Activated CD4-positive, alpha-beta T cell treated with anti-CD3 and anti-CD28 coated beads for 36 hours (primary cell): ENCODE measurements around the gene LYRM4. TPM values are rescaled to one million over a fixed set of nuclear protein-coding genes. Genes with fewer than 3 reads are reported as not detected.

Experiments used
- ATAC-seq: fragments of 200-7000 bp; cut with Tn5 transposase; one replicate; pipeline ENCODE4 v1.10.0; 2021; ENCODE audit warnings: mild to moderate bottlenecking, moderate library complexity
- CTCF ChIA-PET: fragments of 350-600 bp; sonication (Branson Sonifier 250); formaldehyde crosslinking; loops from one replicate; lab custom pipeline; 2021; ENCODE audit warnings: antibody characterized with exemption; lab: Charles Lee
- POLR2A ChIA-PET: fragments of 350-600 bp; sonication (Branson Sonifier 250); formaldehyde crosslinking; loops from one replicate; lab custom pipeline; 2021; ENCODE audit warnings: antibody characterized with exemption, inconsistent platforms; lab: Charles Lee
- DNase-seq: peaks from one replicate; pipeline ENCODE4 v3.0.0-alpha.2; 2020
- H3K27ac Mint-ChIP-seq: one replicate; pipeline ENCODE4 v1.8.0; 2021; ENCODE audit warnings: mixed read lengths
- H3K27me3 Mint-ChIP-seq: one replicate; pipeline ENCODE4 v1.8.0; 2021; ENCODE audit warnings: mixed read lengths
- H3K36me3 Mint-ChIP-seq: one replicate; pipeline ENCODE4 v1.8.0; 2021; ENCODE audit warnings: low read depth, mixed read lengths
- H3K4me1 Mint-ChIP-seq: one replicate; pipeline ENCODE4 v1.8.0; 2021; ENCODE audit warnings: mixed read lengths
- H3K4me3 Mint-ChIP-seq: one replicate; pipeline ENCODE4 v1.8.0; 2021; ENCODE audit warnings: mild to moderate bottlenecking, moderate library complexity, mixed read lengths
- H3K9me3 Mint-ChIP-seq: one replicate; pipeline ENCODE4 v1.8.0; 2021; ENCODE audit warnings: low read depth, mixed read lengths
- intact Hi-C, 2 experiments: fragments of 100-400 bp; cut with DNase I in 1 of 2; cut with micrococcal nuclease in 1 of 2; formaldehyde crosslinking; loops; one replicate each; pipeline versions ENCODE4 v1.14.2 to v1.15.1; 2022 to 2024; cut with DNase I, micrococcal nuclease
- total RNA-seq, 2 experiments: library from RNA; stranded (reverse); gene quantifications; one replicate each; pipeline ENCODE4 v1.2.3, GENCODE V29; 2021

The LYRM4 gene
- total RNA-seq, 2 experiments from 2014 or later = 46.4 to 53.4 TPM

DNA sequence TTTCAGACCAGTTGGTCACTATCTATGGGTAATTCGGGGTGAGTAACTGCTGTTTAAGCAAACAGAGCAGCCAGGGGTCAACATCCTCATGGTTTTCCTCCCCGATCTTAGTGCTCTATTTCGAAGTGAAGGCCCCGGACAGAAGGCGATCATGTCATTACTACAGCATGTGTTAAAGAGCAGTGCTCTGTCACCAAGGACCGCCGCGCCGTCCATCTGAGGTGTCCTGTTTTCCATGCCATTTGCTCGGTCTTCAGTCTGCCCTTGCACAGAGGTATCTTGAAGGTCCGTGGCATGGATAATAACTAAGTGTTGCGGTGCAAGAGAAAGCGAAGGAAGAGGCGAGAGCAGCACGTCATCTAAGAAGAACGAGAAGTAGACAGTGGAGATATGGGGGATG, 150.5 kb downstream of the LYRM4 start:
- no peak overlapping the region for H3K4me3 Mint-ChIP-seq
- no peak overlapping the region for H3K27ac Mint-ChIP-seq
- CTCF ChIA-PET = interaction anchor here (0.9 kb wide), 1 partner anchor 33 kb away, joined by 3 read pairs; no protein-coding TSS in a partner anchor
- H3K4me1 Mint-ChIP-seq = no peaks in the 10 kb centered on the region
- H3K9me3 Mint-ChIP-seq = no peaks in the 10 kb centered on the region
- intact Hi-C loops = no loop called here
- POLR2A ChIA-PET = no interaction called here
- no peak for ATAC-seq
- H3K36me3 Mint-ChIP-seq = peaks cover 4% of the 10 kb centered on the region
- H3K27me3 Mint-ChIP-seq = no peaks in the 10 kb centered on the region
- no peak for DNase-seq

DNA sequence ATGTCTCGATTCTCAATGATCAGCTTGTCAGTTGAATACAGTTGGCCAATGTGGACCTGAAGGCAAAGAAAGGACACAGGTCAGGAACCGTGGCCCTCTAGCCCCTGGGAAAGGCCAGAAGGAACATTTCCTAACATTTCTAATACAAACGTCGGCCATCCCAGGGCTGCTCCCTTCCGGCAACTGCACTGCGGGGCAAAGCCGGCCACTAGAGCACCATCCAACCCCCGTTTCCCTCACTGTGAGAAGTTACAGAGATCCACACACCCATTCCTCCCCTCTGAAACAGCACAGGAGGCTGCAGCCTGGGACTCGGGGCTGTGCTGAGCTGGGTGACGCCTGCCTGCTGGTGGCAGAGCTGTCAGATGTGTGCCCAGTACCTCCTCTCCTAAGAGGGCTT, 151.3 kb downstream of the LYRM4 start:
- ATAC-seq (no peak), DNase-seq (no peak)
- intact Hi-C loops = no loop called here
- POLR2A ChIA-PET = no interaction called here
- Mint-ChIP-seq H3K4me1 (no peaks in the 10 kb centered on the region), H3K9me3 (no peaks in the 10 kb centered on the region), H3K27ac (no peak overlapping the region), H3K27me3 (no peaks in the 10 kb centered on the region), H3K4me3 (no peak overlapping the region), H3K36me3 (peaks cover 4% of the 10 kb centered on the region)
- CTCF ChIA-PET = no interaction called here

DNA sequence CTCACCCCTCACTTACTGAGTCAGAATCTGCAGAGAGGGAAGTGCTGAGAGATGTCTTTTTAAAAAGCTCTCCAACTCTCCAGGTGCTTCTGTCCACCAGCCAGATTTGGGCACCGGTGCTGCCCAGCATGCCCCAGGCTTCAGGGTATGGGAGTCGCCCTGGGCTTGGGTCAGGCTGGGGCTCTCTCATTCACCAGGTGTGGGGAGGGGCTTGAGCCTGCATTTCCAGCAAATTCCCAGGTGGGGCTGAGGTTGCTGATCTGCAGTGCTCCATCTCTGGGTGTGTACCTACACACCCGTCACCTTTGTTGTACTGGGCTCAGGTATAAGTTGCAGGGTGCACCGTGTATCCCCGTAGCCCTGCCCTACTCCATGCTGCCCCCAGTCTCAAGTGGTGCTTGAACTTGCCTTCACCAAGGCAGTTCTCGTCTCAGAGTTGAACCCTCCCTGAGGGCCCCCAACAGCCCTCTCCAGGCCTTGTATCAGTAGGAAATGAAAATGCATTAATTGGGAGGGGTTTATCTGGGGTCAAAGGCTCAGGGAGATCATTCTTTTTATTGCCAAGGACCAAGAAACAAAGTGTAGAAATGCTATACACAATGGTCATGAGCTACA, 152.1 kb downstream of the LYRM4 start:
- ChIA-PET POLR2A (no interaction called here), CTCF (no interaction called here)
- no peak for ATAC-seq
- H3K27ac Mint-ChIP-seq = no peak overlapping the region
- H3K27me3 Mint-ChIP-seq = no peaks in the 10 kb centered on the region
- intact Hi-C loops = no loop called here
- H3K36me3 Mint-ChIP-seq = peaks cover 4% of the 10 kb centered on the region
- H3K4me1 Mint-ChIP-seq = no peaks in the 10 kb centered on the region
- H3K4me3 Mint-ChIP-seq = no peak overlapping the region
- H3K9me3 Mint-ChIP-seq = no peaks in the 10 kb centered on the region
- no peak for DNase-seq

DNA sequence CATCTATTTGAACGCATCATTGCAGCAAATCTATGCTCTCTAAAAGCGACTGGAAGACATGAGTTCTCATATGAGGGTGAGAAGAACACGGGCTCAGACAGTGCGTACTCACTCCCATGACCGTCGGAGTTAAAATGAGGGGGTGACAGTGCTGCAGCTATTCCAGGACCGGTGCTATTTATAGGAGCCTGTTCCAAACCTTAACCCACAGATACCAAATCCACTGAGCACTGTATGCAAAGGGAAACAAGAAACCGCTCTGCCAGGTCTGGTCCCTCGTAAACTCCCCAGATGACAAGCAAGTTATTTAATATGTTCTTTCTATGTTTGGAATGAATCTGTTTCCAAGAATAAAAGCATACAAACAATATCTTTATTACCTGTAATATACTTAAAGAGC, 152.7 kb downstream of the LYRM4 start:
- intact Hi-C loops = no loop called here
- Mint-ChIP-seq H3K4me1 (no peaks in the 10 kb centered on the region), H3K27ac (no peak overlapping the region), H3K9me3 (no peaks in the 10 kb centered on the region), H3K4me3 (no peak overlapping the region), H3K36me3 (peaks cover 4% of the 10 kb centered on the region), H3K27me3 (no peaks in the 10 kb centered on the region)
- no peak for ATAC-seq
- ChIA-PET POLR2A (no interaction called here), CTCF (no interaction called here)
- DNase-seq = no peak

DNA sequence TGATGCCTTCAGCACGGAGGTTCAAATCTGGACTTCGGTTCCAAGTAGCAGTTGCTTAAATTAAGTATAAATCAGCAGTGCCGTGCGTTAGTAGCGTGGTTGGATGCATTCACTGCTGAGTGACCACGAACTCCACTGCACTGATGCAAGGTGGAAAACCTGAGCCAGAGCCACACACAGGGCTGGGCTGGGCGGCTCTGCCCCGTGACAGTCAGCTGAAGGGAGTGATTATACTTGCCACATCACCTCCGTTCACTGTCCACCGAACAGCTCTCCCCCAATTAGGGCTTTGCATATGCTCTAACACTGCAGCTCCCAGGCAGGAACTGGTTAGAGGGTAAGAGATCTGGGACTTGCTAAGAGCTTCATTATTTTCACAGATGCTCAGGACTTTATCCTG, 153.4 kb downstream of the LYRM4 start:
- Mint-ChIP-seq H3K27me3 (no peaks in the 10 kb centered on the region), H3K27ac (no peak overlapping the region), H3K4me1 (no peaks in the 10 kb centered on the region), H3K9me3 (no peaks in the 10 kb centered on the region), H3K36me3 (peaks cover 4% of the 10 kb centered on the region), H3K4me3 (no peak overlapping the region)
- ATAC-seq = no peak
- no peak for DNase-seq
- ChIA-PET CTCF (no interaction called here), POLR2A (no interaction called here)
- intact Hi-C loops = no loop called here

DNA sequence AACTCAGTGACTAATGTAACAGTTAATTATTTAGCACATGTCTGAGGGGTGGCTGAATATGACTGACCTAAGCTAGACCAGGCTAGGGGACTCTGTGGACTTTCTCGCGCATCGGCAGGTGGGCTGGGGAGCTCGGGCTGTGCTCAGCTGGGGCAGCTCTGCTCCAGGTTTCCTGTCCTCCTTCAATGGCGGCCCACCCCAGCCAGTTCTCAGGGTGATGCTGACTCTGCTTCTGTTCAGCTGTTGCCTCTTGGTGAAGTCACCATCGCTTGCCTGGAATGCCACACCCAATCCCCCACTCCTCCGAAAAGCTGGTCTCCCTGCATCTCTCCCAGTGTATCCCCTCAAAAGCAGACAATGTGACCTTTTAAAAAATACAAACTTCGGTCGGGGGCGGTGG, 155.6 kb downstream of the LYRM4 start:
- Mint-ChIP-seq H3K4me1 (no peaks in the 10 kb centered on the region), H3K27me3 (no peaks in the 10 kb centered on the region), H3K9me3 (no peaks in the 10 kb centered on the region), H3K36me3 (peaks cover 2% of the 10 kb centered on the region), H3K27ac (no peak overlapping the region), H3K4me3 (no peak overlapping the region)
- ATAC-seq = no peak
- intact Hi-C loops = no loop called here
- ChIA-PET POLR2A (no interaction called here), CTCF (no interaction called here)
- DNase-seq = no peak

DNA sequence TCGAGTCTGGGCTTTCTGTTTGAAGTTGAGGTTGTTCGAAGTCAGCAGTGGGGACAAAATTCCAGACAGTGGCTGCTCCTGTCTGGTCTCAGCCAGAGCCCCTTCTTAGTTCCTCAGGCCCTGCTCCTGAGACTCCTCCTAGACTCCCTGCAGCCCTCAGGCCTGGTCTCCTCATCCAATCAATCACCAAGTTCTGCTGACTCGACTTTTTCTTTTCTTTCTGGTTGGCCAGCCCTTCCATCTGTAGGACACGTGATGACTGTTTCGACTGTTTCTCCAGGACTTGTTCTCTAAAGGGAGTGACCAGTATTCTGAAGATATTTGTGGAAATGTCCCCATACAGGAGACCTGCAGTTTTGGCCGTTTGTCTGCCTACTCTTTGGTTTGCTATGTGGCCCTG, 156.1 kb downstream of the LYRM4 start:
- ChIA-PET POLR2A (no interaction called here), CTCF (no interaction called here)
- Mint-ChIP-seq H3K36me3 (peaks cover 2% of the 10 kb centered on the region), H3K27ac (no peak overlapping the region), H3K27me3 (no peaks in the 10 kb centered on the region), H3K9me3 (no peaks in the 10 kb centered on the region), H3K4me1 (no peaks in the 10 kb centered on the region), H3K4me3 (no peak overlapping the region)
- ATAC-seq (no peak), DNase-seq (no peak)
- intact Hi-C loops = no loop called here

DNA sequence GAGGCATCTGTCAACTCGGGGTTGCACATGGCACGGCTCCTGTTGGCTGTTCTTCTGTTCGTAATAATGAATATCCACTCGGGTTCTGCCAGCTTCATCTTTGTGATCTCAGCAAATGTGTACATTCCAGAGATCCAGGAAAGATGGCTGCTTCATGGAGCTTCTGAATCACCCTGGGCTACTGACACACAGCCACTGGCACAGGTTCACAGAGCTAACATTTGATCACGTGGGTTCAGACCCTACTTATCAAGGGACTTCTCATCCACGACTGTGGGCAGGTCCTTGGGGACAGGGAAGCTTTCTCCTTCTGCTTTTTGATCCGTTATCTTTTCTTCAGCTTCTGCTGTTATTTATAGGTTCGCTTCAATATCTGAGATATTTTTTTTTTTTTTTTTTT, 157.5 kb downstream of the LYRM4 start:
- POLR2A ChIA-PET = no interaction called here
- Mint-ChIP-seq H3K4me1 (no peaks in the 10 kb centered on the region), H3K4me3 (no peak overlapping the region), H3K27ac (no peak overlapping the region), H3K36me3 (peaks cover 2% of the 10 kb centered on the region), H3K27me3 (no peaks in the 10 kb centered on the region), H3K9me3 (no peaks in the 10 kb centered on the region)
- no peak for ATAC-seq
- intact Hi-C loops = no loop called here
- CTCF ChIA-PET = interaction anchor here (0.5 to 1.3 kb wide), 2 partner anchors 112 to 347 kb away, joined by 3 to 4 read pairs; no protein-coding TSS in a partner anchor
- no peak for DNase-seq

DNA sequence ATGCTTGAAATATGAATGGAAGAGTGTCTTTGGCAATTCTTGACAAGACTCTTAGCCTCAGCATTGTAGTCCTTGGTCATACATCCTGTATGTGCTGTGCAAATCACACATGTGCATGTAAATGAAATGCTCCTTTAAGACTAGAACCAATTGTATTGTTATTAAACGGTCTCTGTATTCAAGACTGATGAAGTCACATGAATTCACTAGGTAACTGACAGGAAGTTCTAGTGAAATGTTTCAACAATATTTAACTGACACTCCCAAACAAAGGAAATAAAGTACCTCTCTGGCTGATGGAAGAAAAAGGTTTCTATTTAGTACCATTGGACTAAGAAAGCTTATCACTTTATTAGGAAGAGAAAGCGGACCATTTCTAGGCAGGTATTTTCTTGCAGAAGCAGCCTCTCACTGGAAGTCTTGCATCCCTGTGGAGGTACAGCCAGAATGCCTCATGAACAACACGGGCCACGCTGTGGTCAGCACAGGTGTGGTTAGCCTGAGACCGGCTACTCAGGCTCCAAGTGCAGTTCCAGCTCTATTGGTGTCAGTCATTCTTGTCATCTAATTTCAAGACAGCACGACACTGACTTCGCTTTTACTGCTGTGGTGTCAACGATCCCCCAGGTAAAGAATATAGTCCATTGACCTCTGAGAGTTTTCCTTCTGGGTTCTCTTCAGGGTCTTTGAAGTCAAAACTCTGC, 158.3 kb downstream of the LYRM4 start:
- Mint-ChIP-seq H3K9me3 (no peaks in the 10 kb centered on the region), H3K27ac (no peak overlapping the region), H3K36me3 (peaks cover 2% of the 10 kb centered on the region), H3K4me1 (no peaks in the 10 kb centered on the region), H3K27me3 (no peaks in the 10 kb centered on the region), H3K4me3 (no peak overlapping the region)
- intact Hi-C loops = no loop called here
- DNase-seq (no peak), ATAC-seq (no peak)
- POLR2A ChIA-PET = no interaction called here
- CTCF ChIA-PET = interaction anchor here (1.3 kb wide), 1 partner anchor 112 kb away, joined by 4 read pairs; no protein-coding TSS in a partner anchor

DNA sequence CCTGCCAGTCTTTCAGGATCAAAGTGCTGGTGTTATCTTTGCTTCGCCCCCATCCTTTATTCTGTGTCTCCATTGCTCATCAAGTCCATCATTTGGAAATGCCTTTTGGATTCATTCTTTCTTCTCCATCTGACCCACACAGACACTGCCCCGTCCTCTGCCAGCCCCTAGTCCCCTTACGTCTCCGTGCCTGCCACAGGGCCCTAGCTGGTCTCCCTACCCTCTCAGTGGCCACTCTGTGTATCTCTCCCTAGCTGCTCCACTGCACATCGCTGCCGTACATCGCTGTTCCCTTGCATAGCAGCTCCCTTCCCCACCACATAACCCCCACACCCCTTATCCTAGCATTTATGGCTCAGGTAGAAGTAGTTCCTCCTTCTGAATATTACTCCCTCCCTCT, 159.9 kb downstream of the LYRM4 start:
- no peaks in the 10 kb centered on the region for H3K4me1 Mint-ChIP-seq
- ChIA-PET CTCF (interaction anchor here (0.6 kb wide), 1 partner anchor 459 kb away, joined by 3 read pairs; no protein-coding TSS in a partner anchor), POLR2A (no interaction called here)
- no peak overlapping the region for H3K27ac Mint-ChIP-seq
- no peaks in the 10 kb centered on the region for H3K36me3 Mint-ChIP-seq
- intact Hi-C loops = no loop called here
- no peaks in the 10 kb centered on the region for H3K9me3 Mint-ChIP-seq
- DNase-seq = no peak
- peaks cover 1% of the 10 kb centered on the region for H3K27me3 Mint-ChIP-seq
- H3K4me3 Mint-ChIP-seq = no peak overlapping the region
- ATAC-seq = no peak

DNA sequence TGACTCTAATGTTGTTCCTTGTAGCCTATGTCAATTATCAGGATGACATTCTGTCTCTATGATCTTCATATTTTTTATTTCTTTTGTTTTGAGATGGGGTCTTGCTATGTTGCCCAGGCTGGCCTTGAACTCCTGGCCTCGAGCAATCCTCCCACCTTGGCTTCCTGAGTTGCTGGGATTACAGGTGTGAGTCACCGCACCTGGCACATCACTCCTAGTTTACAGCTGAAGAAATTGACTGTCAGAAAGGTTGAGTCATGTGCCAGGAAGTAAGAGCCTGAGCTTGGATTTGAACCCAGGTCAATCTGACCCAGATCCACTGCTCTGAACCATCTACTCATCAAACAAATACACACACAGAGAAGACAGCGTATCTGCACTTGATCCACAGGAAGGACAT, 161.2 kb downstream of the LYRM4 start:
- no peaks in the 10 kb centered on the region for H3K36me3 Mint-ChIP-seq
- H3K27me3 Mint-ChIP-seq = peaks cover 3% of the 10 kb centered on the region
- intact Hi-C loops = no loop called here
- H3K4me3 Mint-ChIP-seq = no peak overlapping the region
- H3K27ac Mint-ChIP-seq = no peak overlapping the region
- ChIA-PET POLR2A (no interaction called here), CTCF (no interaction called here)
- ATAC-seq (no peak), DNase-seq (no peak)
- no peaks in the 10 kb centered on the region for H3K4me1 Mint-ChIP-seq
- H3K9me3 Mint-ChIP-seq = no peaks in the 10 kb centered on the region

DNA sequence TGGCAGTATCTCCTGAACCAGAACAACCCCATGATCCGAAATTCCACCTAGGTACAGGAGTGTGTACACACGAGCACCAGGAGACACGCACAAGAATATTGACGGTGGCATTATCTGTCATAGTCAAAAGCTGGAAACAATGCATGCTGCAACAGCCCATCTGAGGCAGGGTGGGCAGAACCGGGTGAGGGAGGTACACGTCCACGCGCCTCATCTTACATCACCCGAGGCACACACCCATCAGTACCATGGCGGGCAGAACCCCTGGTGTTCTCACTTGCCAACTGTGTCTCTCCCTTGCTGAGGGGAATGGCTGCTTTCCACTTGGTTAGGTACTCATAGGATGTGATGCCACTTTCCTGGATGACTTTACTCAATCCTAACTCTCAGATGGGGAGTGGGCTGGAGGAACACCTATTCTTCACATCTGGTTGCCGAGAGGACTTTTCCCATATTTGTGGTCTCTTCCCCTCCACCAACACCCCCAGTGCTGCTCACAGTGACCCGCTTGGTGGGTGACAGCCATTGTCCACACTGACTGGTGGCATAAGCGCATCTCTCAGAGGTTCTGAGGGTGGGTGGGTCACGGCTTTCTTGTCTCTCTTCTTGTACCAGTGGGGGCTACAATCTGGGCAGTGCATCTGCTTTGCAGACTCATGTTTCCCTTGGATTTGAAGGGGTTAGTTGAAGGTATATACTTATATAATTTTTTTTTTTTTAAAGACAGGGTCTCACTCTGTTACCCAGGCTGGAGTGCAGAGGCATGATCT, 162.1 kb downstream of the LYRM4 start:
- ChIA-PET CTCF (no interaction called here), POLR2A (no interaction called here)
- no peak for ATAC-seq
- no peak for DNase-seq
- Mint-ChIP-seq H3K27ac (no peak overlapping the region), H3K4me1 (no peaks in the 10 kb centered on the region), H3K9me3 (no peaks in the 10 kb centered on the region), H3K27me3 (peaks cover 6% of the 10 kb centered on the region), H3K4me3 (no peak overlapping the region), H3K36me3 (no peaks in the 10 kb centered on the region)
- intact Hi-C loops = no loop called here
